Mesenchymal stem cell (in vitro differentiated cells and primary cell): ENCODE results near the gene SLC6A3.
A peak's percentile ranks its signal among the peaks of the same experiment; 100 is the strongest.

Experiments used
- DNase-seq: peaks from one replicate; pipeline ENCODE4 v3.0.0-alpha.2; 2013
- H2AFZ ChIP-seq: one replicate; pipeline ENCODE4 v1.6.1; 2013; ENCODE audit warnings: low read depth, mild to moderate bottlenecking, control low read depth, inconsistent platforms, low read length, moderate library complexity
- H2AK5ac ChIP-seq: 2 replicates; pipeline ENCODE4 v1.6.1; 2013; ENCODE audit warnings: low read length, moderate library complexity, mild to moderate bottlenecking, inconsistent platforms; ENCODE audit not compliant: severe bottlenecking
- H2BK120ac ChIP-seq: one replicate; pipeline ENCODE4 v1.6.1; 2013; ENCODE audit warnings: low read depth, mild to moderate bottlenecking, inconsistent platforms, low read length, moderate library complexity
- H2BK12ac ChIP-seq, 2 experiments: one replicate each; pipeline ENCODE4 v1.6.1; 2013; ENCODE audit warnings: inconsistent platforms in 2 of 2, low read length in 2 of 2, mild to moderate bottlenecking in 2 of 2, moderate library complexity in 2 of 2, control low read depth in 1 of 2
- H2BK15ac ChIP-seq: one replicate; pipeline ENCODE4 v1.6.1; 2013; ENCODE audit warnings: mild to moderate bottlenecking, low read depth, inconsistent platforms; ENCODE audit not compliant: poor library complexity, severe bottlenecking
- H2BK5ac ChIP-seq: 2 replicates; pipeline ENCODE4 v1.6.1; 2013; ENCODE audit warnings: low read depth, mild to moderate bottlenecking, low read length, control low read depth, inconsistent platforms; ENCODE audit not compliant: poor library complexity, severe bottlenecking
- H3K14ac ChIP-seq, 2 experiments: one replicate each; pipeline ENCODE4 v1.6.1; 2013; ENCODE audit warnings: inconsistent platforms in 2 of 2, low read length in 2 of 2, control low read depth in 1 of 2, mild to moderate bottlenecking in 1 of 2, moderate library complexity in 1 of 2
- H3K18ac ChIP-seq, 2 experiments: one replicate each; pipeline ENCODE4 v1.6.1; 2013; ENCODE audit warnings: inconsistent platforms in 2 of 2, low read length in 2 of 2, control low read depth in 1 of 2, low read depth in 1 of 2, mild to moderate bottlenecking in 1 of 2
- H3K23ac ChIP-seq, 2 experiments: one replicate each; pipeline ENCODE4 v1.6.1; 2013; ENCODE audit warnings: inconsistent platforms in 2 of 2, low read length in 2 of 2, mild to moderate bottlenecking in 2 of 2, moderate library complexity in 2 of 2, control low read depth in 1 of 2
- H3K27ac ChIP-seq: 2 replicates; pipeline ENCODE4 v1.5.1; 2013; ENCODE audit warnings: mild to moderate bottlenecking, moderate library complexity, low read length, control low read depth, inconsistent platforms; ENCODE audit not compliant: poor library complexity, severe bottlenecking
- H3K27me3 ChIP-seq, 2 experiments: 2 replicates each; pipeline versions ENCODE4 v1.6.1 to v1.7.0; 2013; ENCODE audit warnings: low read length in 2 of 2, mild to moderate bottlenecking in 2 of 2, moderate library complexity in 2 of 2, control low read depth in 1 of 2, inconsistent platforms in 1 of 2; ENCODE audit not compliant: control insufficient read depth in 1 of 2, insufficient read depth in 1 of 2
- H3K36me3 ChIP-seq, 2 experiments: 2 replicates each; pipeline versions ENCODE4 v1.6.1 to v1.7.0; 2013; ENCODE audit warnings: low read length in 2 of 2, control low read depth in 1 of 2, inconsistent platforms in 1 of 2, low read depth in 1 of 2, mild to moderate bottlenecking in 1 of 2; ENCODE audit not compliant: insufficient read depth in 2 of 2, control insufficient read depth in 1 of 2
- H3K4ac ChIP-seq, 2 experiments: one replicate each; pipeline ENCODE4 v1.6.1; 2013; ENCODE audit warnings: inconsistent platforms in 2 of 2, low read length in 2 of 2, mild to moderate bottlenecking in 2 of 2, moderate library complexity in 2 of 2, control low read depth in 1 of 2, low read depth in 1 of 2
- H3K4me1 ChIP-seq: 2 replicates; pipeline ENCODE4 v1.6.1; 2013; ENCODE audit warnings: low read depth, low read length, control low read depth; ENCODE audit not compliant: control insufficient read depth, insufficient read depth
- H3K4me2 ChIP-seq: 2 replicates; pipeline ENCODE4 v1.6.1; 2013; ENCODE audit warnings: low read length, mild to moderate bottlenecking, inconsistent platforms; ENCODE audit not compliant: poor library complexity, severe bottlenecking
- H3K4me3 ChIP-seq, 2 experiments: 2 replicates each; pipeline versions ENCODE4 v1.5.1 to v1.7.0; 2013; ENCODE audit warnings: low read length in 2 of 2, mild to moderate bottlenecking in 2 of 2, control low read depth in 1 of 2, low read depth in 1 of 2; ENCODE audit not compliant: insufficient read depth in 1 of 2
- H3K79me1 ChIP-seq: replicated peaks from 2 replicates; pipeline ENCODE4 v1.6.1; 2013; ENCODE audit warnings: mild to moderate bottlenecking, control low read depth, low read length, inconsistent platforms; ENCODE audit not compliant: poor library complexity, severe bottlenecking
- H3K9ac ChIP-seq: 2 replicates; pipeline ENCODE4 v1.7.0; 2013; ENCODE audit warnings: mild to moderate bottlenecking, low read length, moderate library complexity
- H3K9me3 ChIP-seq: 2 replicates; pipeline ENCODE4 v1.7.0; 2013; ENCODE audit warnings: mild to moderate bottlenecking, low read length; ENCODE audit not compliant: control insufficient read depth
- H4K8ac ChIP-seq: one replicate; pipeline ENCODE4 v1.6.1; 2013; ENCODE audit warnings: inconsistent platforms, mild to moderate bottlenecking, low read length, moderate library complexity
- H4K91ac ChIP-seq: one replicate; pipeline ENCODE4 v1.6.1; 2013; ENCODE audit warnings: mild to moderate bottlenecking, low read length, inconsistent platforms
- WGBS: methylation state at CpG from one replicate; pipeline ENCODE4 v1.1.7; 2013; ENCODE audit warnings: mixed read lengths; 5-methylcytosine and 5-hydroxymethylcytosine counted together

Gene SLC6A3

DNA sequence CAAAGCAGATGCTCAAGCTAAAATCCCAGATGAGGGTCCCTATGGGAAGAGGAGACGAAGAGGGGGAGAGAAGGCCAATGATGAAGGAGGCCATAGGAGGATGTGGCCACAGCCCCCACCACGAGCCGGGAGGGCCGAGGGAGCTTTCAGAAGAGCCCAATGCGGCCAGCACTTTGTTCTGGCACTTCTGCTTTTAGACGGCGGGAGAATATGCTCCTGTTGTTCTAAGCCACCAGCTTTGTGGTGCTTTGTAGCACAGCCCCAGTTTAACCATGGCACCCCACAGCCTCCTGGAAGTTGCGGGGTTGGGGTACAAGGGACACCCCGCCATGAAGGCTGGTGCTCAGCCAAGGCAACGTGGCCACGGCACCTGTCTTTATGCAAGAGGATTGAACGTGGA, 45.1 kb upstream of the SLC6A3 start:
- Histone ChIP-seq H3K4me3 (no peak overlapping the region), H3K4me2 (no peak overlapping the region), H4K8ac (no peak overlapping the region), H2AK5ac (no peak overlapping the region), H3K27me3 (no peaks in the 10 kb centered on the region), H3K9ac (no peak overlapping the region), H3K4me1 (peaks cover 12% of the 10 kb centered on the region), H3K9me3 (no peaks in the 10 kb centered on the region), H2BK5ac (no peak overlapping the region), H3K18ac (no peak overlapping the region), H4K91ac (no peak overlapping the region), H3K14ac (no peak overlapping the region), H2AFZ (no peak overlapping the region), H3K27ac (no peak overlapping the region), H2BK12ac (no peak overlapping the region), H3K4ac (no peak overlapping the region), H3K23ac (no peak overlapping the region), H3K36me3 (peaks cover 80 to 88% of the 10 kb centered on the region in 2 experiments), H2BK120ac (no peak overlapping the region), H3K79me1 (peaks cover 52% of the 10 kb centered on the region), H2BK15ac (no peak overlapping the region)
- DNase-seq, result no peak
- 96% methylated on average over 12 of the region's 12 CpGs for WGBS

DNA sequence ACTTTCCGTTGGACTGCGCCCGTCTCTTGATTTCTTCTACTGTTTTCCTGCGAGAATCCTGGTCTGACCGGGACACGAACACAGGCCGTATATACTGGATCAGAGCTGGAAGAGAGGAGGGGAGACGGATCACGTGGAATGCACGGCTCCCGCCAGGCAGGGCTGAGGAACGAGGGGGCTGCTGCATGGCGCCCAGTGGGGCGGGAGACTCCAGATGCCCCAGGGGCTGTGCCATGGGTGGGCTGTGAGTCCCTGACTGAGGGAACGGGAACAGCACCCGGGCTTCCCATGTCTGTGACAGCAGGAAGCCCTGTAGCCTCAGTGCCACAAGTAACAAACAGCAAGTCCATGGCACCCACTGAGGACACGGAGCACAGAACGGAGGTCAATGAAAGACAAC, 44.5 kb upstream of the SLC6A3 start:
- H2AK5ac ChIP-seq, result no peak overlapping the region
- no peak overlapping the region for H3K4ac ChIP-seq
- no peak overlapping the region for H2BK5ac ChIP-seq
- no peak for DNase-seq
- H2BK15ac ChIP-seq, result no peak overlapping the region
- H3K79me1 ChIP-seq, result peaks cover 51% of the 10 kb centered on the region
- no peak overlapping the region for H2BK120ac ChIP-seq
- no peak overlapping the region for H4K91ac ChIP-seq
- H3K18ac ChIP-seq, result no peak overlapping the region
- peaks cover 84 to 90% of the 10 kb centered on the region in 2 experiments for H3K36me3 ChIP-seq
- H3K9ac ChIP-seq, result peak overlapping the region; percentile 65
- H3K23ac ChIP-seq, result no peak overlapping the region
- H2AFZ ChIP-seq, result no peak overlapping the region
- no peak overlapping the region for H3K27ac ChIP-seq
- H3K9me3 ChIP-seq, result no peaks in the 10 kb centered on the region
- peak overlapping the region in 1 of 2 experiments; percentile 38 for H3K4me3 ChIP-seq
- no peaks in the 10 kb centered on the region for H3K27me3 ChIP-seq
- no peak overlapping the region for H3K14ac ChIP-seq
- H4K8ac ChIP-seq, result no peak overlapping the region
- no peak overlapping the region for H2BK12ac ChIP-seq
- H3K4me1 ChIP-seq, result peaks cover 12% of the 10 kb centered on the region
- no peak overlapping the region for H3K4me2 ChIP-seq
- WGBS, result 97% methylated on average over 18 of the region's 18 CpGs

DNA sequence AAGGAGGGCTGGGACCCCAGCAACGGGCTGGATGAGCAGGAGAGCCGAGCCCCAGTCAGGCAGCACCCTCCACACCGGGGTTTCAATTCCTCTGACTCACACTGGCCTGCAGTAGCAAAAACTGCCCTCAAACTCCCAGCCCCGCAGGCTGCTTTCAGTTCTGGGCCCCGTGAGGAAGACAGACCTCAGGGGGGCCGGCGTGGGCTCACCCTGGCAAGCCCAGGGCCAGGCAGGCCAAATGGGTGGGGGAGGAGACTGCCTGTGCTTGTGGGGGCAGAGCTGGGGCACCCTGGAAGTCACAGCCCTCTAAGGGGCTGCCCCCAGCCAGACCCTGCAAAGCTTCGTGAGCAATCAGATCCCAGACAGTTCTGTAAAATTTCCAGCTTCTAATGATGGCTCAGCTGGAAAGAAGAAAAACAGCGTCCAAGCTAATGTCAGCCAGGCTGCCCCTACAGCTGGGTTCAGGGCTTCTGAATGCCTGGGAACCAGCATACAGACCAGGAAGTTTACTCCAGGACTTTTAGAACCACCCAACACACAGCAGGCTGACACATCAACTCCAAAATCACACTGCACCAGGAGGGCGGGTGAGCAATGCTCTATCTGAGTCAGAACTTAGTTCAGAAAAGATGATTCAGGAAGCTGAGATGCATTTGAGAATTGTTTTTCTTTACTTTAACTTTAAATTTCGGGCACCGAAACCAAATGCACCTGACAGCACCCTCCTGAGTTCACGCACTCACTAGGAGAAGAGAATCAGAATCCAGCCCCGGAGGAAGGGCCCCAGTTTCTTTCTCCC, 43.8 kb upstream of the SLC6A3 start:
- H3K14ac ChIP-seq, result no peak overlapping the region
- 87% methylated on average over 14 of the region's 14 CpGs for WGBS
- H3K4ac ChIP-seq, result no peak overlapping the region

DNA sequence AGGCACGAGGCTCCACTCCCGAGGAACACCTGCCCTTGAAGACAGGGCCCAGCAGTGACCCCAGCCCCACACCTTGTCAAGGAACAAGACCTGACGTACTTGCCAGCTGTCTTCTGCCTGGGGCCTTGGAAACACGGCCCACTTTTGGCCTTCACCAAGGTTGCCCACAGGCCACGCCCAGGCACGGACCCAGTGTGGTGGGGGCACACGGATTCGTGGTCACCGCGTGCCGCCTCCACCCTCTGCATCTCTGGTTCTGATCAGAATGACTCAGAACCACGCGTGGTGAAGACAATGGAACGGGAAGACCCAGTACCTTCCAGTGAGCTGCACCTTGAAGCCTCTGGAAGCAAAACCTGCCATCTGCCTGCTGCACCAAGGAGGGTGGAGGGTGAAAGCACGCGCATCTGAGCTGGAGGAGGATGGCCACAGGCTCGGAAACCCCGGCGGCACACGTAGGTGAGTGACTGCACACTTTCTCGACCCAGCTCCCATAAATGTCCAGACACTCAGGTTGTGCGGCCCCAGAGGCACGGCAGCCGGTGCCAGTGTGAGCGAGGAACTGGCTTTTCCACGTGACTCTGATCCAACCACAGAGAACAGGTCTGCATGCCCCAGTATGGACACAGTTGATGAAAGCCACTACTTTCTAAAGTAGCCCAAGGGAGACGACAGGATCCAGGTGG, 42.0 kb upstream of the SLC6A3 start:
- DNase-seq, result no peak
- H3K36me3 ChIP-seq, result peaks cover 69 to 87% of the 10 kb centered on the region in 2 experiments
- H4K8ac ChIP-seq, result no peak overlapping the region

More for the DNA sequence above, 43.8 kb upstream of the SLC6A3 start:
- H3K36me3 ChIP-seq, result peaks cover 78 to 90% of the 10 kb centered on the region in 2 experiments
- H3K18ac ChIP-seq, result no peak overlapping the region
- no peak overlapping the region for H3K4me2 ChIP-seq
- H3K23ac ChIP-seq, result no peak overlapping the region
- no peak overlapping the region for H4K8ac ChIP-seq
- no peak overlapping the region for H2AK5ac ChIP-seq
- peaks cover 45% of the 10 kb centered on the region for H3K79me1 ChIP-seq
- H3K27me3 ChIP-seq, result no peaks in the 10 kb centered on the region
- H2AFZ ChIP-seq, result no peak overlapping the region
- H2BK12ac ChIP-seq, result no peak overlapping the region
- no peak overlapping the region for H4K91ac ChIP-seq
- H3K4me1 ChIP-seq, result peaks cover 12% of the 10 kb centered on the region
- H3K27ac ChIP-seq, result peak overlapping the region; percentile 22
- H3K9me3 ChIP-seq, result no peaks in the 10 kb centered on the region
- no peak overlapping the region for H2BK120ac ChIP-seq
- peak overlapping the region in 1 of 2 experiments; percentile 38 for H3K4me3 ChIP-seq
- H3K9ac ChIP-seq, result peak overlapping the region; percentile 78
- H2BK5ac ChIP-seq, result no peak overlapping the region
- H2BK15ac ChIP-seq, result no peak overlapping the region
- DNase-seq, result peak; percentile 26

More for the DNA sequence above, 42.0 kb upstream of the SLC6A3 start:
- no peak overlapping the region for H4K91ac ChIP-seq
- no peak overlapping the region for H3K14ac ChIP-seq
- H3K27ac ChIP-seq, result no peak overlapping the region
- H3K4me2 ChIP-seq, result no peak overlapping the region
- H3K23ac ChIP-seq, result no peak overlapping the region
- no peak overlapping the region for H2BK5ac ChIP-seq
- H2AFZ ChIP-seq, result no peak overlapping the region
- no peaks in the 10 kb centered on the region for H3K9me3 ChIP-seq
- H3K27me3 ChIP-seq, result no peaks in the 10 kb centered on the region
- peaks cover 12% of the 10 kb centered on the region for H3K4me1 ChIP-seq
- H2BK12ac ChIP-seq, result no peak overlapping the region
- no peak overlapping the region for H2BK15ac ChIP-seq
- H3K9ac ChIP-seq, result no peak overlapping the region
- H2AK5ac ChIP-seq, result no peak overlapping the region
- peaks cover 39% of the 10 kb centered on the region for H3K79me1 ChIP-seq
- no peak overlapping the region for H3K4ac ChIP-seq
- no peak overlapping the region for H2BK120ac ChIP-seq
- H3K18ac ChIP-seq, result no peak overlapping the region
- 98% methylated on average over 27 of the region's 27 CpGs for WGBS
- H3K4me3 ChIP-seq, result no peak overlapping the region
